Kidney epithelial cell (primary cell): ENCODE results near the gene SENP6. TPM values are rescaled to one million over a fixed set of nuclear protein-coding genes. Genes with fewer than 3 reads are reported as not detected.
"Not testable (repeated sequence)": the region's sequence is repeated elsewhere in the genome, so short reads cannot be mapped to it uniquely, and the experiment has no call there.

Experiments
- DNase-seq: peaks from one replicate; pipeline ENCODE4 v3.0.0-alpha.2; 2010; ENCODE audit warnings: low read depth
- H3K27me3 ChIP-seq: 2 replicates; pipeline ENCODE4 v1.6.0; 2011; ENCODE audit warnings: low read length; ENCODE audit not compliant: control insufficient read depth, insufficient read depth
- H3K36me3 ChIP-seq: 2 replicates; pipeline ENCODE4 v1.5.1; 2011; ENCODE audit warnings: low read length; ENCODE audit not compliant: control insufficient read depth, insufficient read depth
- H3K4me3 ChIP-seq: 2 replicates; pipeline ENCODE4 v1.5.1; 2011; ENCODE audit warnings: low read depth, mild to moderate bottlenecking, control low read depth, low read length
- CTCF ChIP-seq: IDR thresholded peaks from 2 replicates; pipeline ENCODE4 v1.5.1; 2011; ENCODE audit warnings: mild to moderate bottlenecking, moderate library complexity, low read length, control low read depth, inconsistent platforms; ENCODE audit not compliant: insufficient read depth, poor library complexity, severe bottlenecking
- total RNA-seq: library from RNA; depleted of rRNA; stranded (reverse); fragments of >200 nt; gene quantifications from 2 replicates; pipeline ENCODE4 v1.2.3, GENCODE V29; 2015

Gene SENP6
- total RNA-seq, 1 donor from 2014 or later = 68.5 TPM

GRCh38 chr6:75588948-75589347 is 12.7 kb upstream of the SENP6 start:
- no peak for DNase-seq
- no peaks in the 10 kb centered on the region for H3K36me3 ChIP-seq
- no peak for TF ChIP-seq CTCF
- no peak overlapping the region for H3K4me3 ChIP-seq
- no peaks in the 10 kb centered on the region for H3K27me3 ChIP-seq

DNA sequence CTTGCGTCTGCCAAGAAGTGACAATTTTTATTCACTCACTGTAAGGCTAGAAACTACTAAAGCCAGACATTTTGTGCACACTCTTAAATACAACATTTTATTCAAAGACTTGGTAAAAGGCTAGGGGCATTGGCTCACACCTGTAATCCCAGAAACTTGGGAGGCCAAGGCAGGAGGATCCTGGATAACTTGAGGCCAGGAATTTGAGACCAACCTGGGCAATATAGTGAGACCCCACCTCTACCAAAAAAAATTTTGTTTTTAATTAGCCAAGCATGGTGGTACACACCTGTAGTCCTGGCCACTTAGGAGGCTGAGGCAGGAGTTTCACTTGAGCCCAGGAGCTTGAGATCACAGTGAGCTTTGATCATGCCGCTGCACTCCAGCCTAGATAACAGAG is 11.3 kb upstream of the SENP6 start:
- Histone ChIP-seq H3K4me3 (no peak overlapping the region), H3K36me3 (no peaks in the 10 kb centered on the region), H3K27me3 (no peaks in the 10 kb centered on the region)
- TF ChIP-seq CTCF = no peak
- no peak for DNase-seq

DNA sequence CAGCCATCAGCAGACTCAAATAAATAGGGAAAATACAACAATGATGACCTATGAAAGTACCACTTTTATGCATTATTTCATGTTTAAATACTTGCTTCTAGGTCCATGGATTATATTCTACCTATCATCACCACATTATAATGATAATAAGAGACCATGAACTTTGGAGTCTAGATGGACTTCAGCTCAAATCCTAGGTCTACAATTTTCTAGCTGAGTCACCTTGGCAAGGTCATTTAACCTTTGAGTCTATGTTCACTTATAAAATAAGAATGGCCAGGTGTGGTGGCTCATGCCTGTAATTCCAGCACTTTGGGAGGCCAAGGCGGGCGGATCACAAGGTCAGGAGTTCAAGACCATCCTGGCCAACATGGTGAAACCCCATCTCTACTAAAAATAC is 5.3 kb upstream of the SENP6 start:
- not testable (repeated sequence) for H3K27me3 ChIP-seq, H3K36me3 ChIP-seq, H3K4me3 ChIP-seq, DNase-seq

DNA sequence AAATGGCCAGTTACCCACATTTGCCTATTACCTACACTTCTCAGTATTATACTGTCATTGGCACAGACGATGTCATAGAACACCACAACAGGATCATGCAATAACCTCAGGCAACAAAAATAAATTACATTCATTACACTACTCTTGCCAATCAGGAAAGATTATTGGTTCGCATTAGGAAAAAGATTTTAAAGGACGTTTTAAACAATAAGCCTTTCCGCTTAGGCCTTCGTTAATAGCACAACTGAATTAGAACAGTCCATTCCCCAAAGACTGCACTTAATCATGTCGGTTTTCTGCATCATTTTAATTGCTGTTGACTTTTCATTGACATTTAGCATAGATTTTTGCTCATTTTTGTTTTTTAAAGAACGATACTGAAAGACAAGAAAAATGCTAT is 912 bp upstream of the SENP6 start:
- Histone ChIP-seq H3K27me3 (no peaks in the 10 kb centered on the region), H3K4me3 (no peak overlapping the region), H3K36me3 (no peaks in the 10 kb centered on the region)
- no peak for TF ChIP-seq CTCF
- DNase-seq = no peak

- no peak for TF ChIP-seq CTCF
These were observed 796 bp downstream of the SENP6 start for GRCh38 chr6:75602246-75603105.

GRCh38 chr6:75603106-75603420 is 1.4 kb downstream of the SENP6 start:
- no peak for DNase-seq
- no peak for TF ChIP-seq CTCF
- Histone ChIP-seq H3K27me3 (no peaks in the 10 kb centered on the region), H3K36me3 (no peaks in the 10 kb centered on the region), H3K4me3 (peak overlapping the region; percentile 96)

More at GRCh38 chr6:75602246-75603105, 796 bp downstream of the SENP6 start:
- H3K36me3 ChIP-seq = no peaks in the 10 kb centered on the region
- no peak for DNase-seq
- H3K4me3 ChIP-seq = peak overlapping the region; percentile 96
- no peaks in the 10 kb centered on the region for H3K27me3 ChIP-seq
